ENCODE measurements around the gene PLA2G6.

PLA2G6 gene

GRCh38 chr22:38213319-38213989, 31.8 kb upstream of the PLA2G6 start:
- no peak for DNase-seq

- DNase-seq = no peak
These were observed 30.8 kb upstream of the PLA2G6 start for GRCh38 chr22:38212442-38212841.

GRCh38 chr22:38211556-38211955, 29.9 kb upstream of the PLA2G6 start:
- no peak for DNase-seq

- DNase-seq = no peak
These were observed 26.9 kb upstream of the PLA2G6 start for GRCh38 chr22:38208551-38208968.

- no peak for DNase-seq
These were observed 26.3 kb upstream of the PLA2G6 start for GRCh38 chr22:38207898-38208432.

- DNase-seq = no peak
These were observed 23.9 kb upstream of the PLA2G6 start for GRCh38 chr22:38205261-38206128.

GRCh38 chr22:38204784-38205183, 23.2 kb upstream of the PLA2G6 start:
- no peak for DNase-seq

- DNase-seq = no peak
These were observed 22.4 kb upstream of the PLA2G6 start for GRCh38 chr22:38203855-38204514.

- peak; percentile 25 for DNase-seq
These were observed 21.6 kb upstream of the PLA2G6 start for GRCh38 chr22:38203090-38203810.

GRCh38 chr22:38202437-38203089, 20.9 kb upstream of the PLA2G6 start:
- peak; percentile 60 for DNase-seq

GRCh38 chr22:38201711-38202436, 20.2 kb upstream of the PLA2G6 start, which contains the start of gene MAFF:
MAFF (plus strand) TSS chr22:38201994; CDS start chr22:38213854, 11,860 bp downstream.
- peak; percentile 85 for DNase-seq

- DNase-seq = no peak
These were observed 19.7 kb upstream of the PLA2G6 start for GRCh38 chr22:38201371-38201710.

- no peak for DNase-seq
These were observed 18.4 kb upstream of the PLA2G6 start for GRCh38 chr22:38199826-38200559.

- no peak for DNase-seq
These were observed 15.3 kb upstream of the PLA2G6 start for GRCh38 chr22:38196791-38197419.

GRCh38 chr22:38193580-38193979, 11.9 kb upstream of the PLA2G6 start:
- no peak for DNase-seq

- no peak for DNase-seq
These were observed 10.8 kb upstream of the PLA2G6 start for GRCh38 chr22:38192475-38192863.

- no peak for DNase-seq
These were observed 10.3 kb upstream of the PLA2G6 start for GRCh38 chr22:38191731-38192474.

- DNase-seq = no peak
These were observed 9.4 kb upstream of the PLA2G6 start for GRCh38 chr22:38191055-38191454.

- no peak for DNase-seq
These were observed 9.0 kb upstream of the PLA2G6 start for GRCh38 chr22:38190581-38190980.

- DNase-seq = no peak
These were observed 7.5 kb upstream of the PLA2G6 start for GRCh38 chr22:38189104-38189503.

Measured in stimulated activated naive CD4-positive, alpha-beta T cell treated with Interleukin-2 at 50 U/mL for 16 hours (primary cell).